OCI-M1 (cell line): ENCODE measurements around the gene E2F7.
A peak's percentile ranks its signal among the peaks of the same experiment; 100 is the strongest.
"Not testable (repeated sequence)": the region's sequence is repeated elsewhere in the genome, so short reads cannot be mapped to it uniquely, and the experiment has no call there.

ENCODE experiments used
- DNase-seq: peaks from one replicate; lab custom pipeline; 2025; lab: John Stamatoyannopoulos, UW

E2F7 gene

GRCh38 chr12:77065361-77066204 is at the start of gene E2F7:
TSS of gene E2F7 (minus strand) at chr12:77065569. CDS start at chr12:77064635, 934 bp downstream.
- peak; percentile 91 for DNase-seq

GRCh38 chr12:77113971-77114370 is 48.6 kb upstream of the E2F7 start:
- no peak for DNase-seq

- no peak for DNase-seq
These were observed 43.3 kb upstream of the E2F7 start for GRCh38 chr12:77108707-77109106.

- DNase-seq, result no peak
These were observed 41.8 kb upstream of the E2F7 start for GRCh38 chr12:77107121-77107520.

- DNase-seq, result peak; percentile 35
These were observed 39.4 kb upstream of the E2F7 start for GRCh38 chr12:77104792-77105191.

- DNase-seq, result no peak
These were observed 38.9 kb upstream of the E2F7 start for GRCh38 chr12:77104286-77104685.

- peak; percentile 70 for DNase-seq
These were observed 37.3 kb upstream of the E2F7 start for GRCh38 chr12:77102691-77103090.

- no peak for DNase-seq
These were observed 36.8 kb upstream of the E2F7 start for GRCh38 chr12:77102123-77102522.

GRCh38 chr12:77099799-77100198 is 34.4 kb upstream of the E2F7 start:
- DNase-seq, result no peak

- DNase-seq, result no peak
These were observed 32.5 kb upstream of the E2F7 start for GRCh38 chr12:77097846-77098245.

GRCh38 chr12:77092227-77092626 is 26.9 kb upstream of the E2F7 start:
- DNase-seq, result not testable (repeated sequence)

- DNase-seq, result no peak
These were observed 24.4 kb upstream of the E2F7 start for GRCh38 chr12:77089686-77090220.

- DNase-seq, result peak; percentile 6
These were observed 22.1 kb upstream of the E2F7 start for GRCh38 chr12:77087427-77087826.

GRCh38 chr12:77082021-77082420 is 16.7 kb upstream of the E2F7 start:
- peak; percentile 3 for DNase-seq

GRCh38 chr12:77079631-77080030 is 14.3 kb upstream of the E2F7 start:
- DNase-seq, result no peak

- DNase-seq, result peak; percentile 4
These were observed 12.9 kb upstream of the E2F7 start for GRCh38 chr12:77078231-77078630.

- no peak for DNase-seq
These were observed 11.5 kb upstream of the E2F7 start for GRCh38 chr12:77076886-77077285.

GRCh38 chr12:77073894-77074293 is 8.5 kb upstream of the E2F7 start:
- DNase-seq, result not testable (repeated sequence)

GRCh38 chr12:77072833-77073495 is 7.6 kb upstream of the E2F7 start:
- no peak for DNase-seq

GRCh38 chr12:77070800-77071449 is 5.6 kb upstream of the E2F7 start:
- DNase-seq, result no peak

GRCh38 chr12:77070382-77070781 is 5.0 kb upstream of the E2F7 start:
- DNase-seq, result no peak

- peak; percentile 63 for DNase-seq
These were observed 441 bp downstream of the E2F7 start for GRCh38 chr12:77064896-77065360.
